Suprapubic skin (tissue), 3 donors: Measurements from ENCODE around the gene PRMT5.

Experiments
- POLR2AphosphoS5 ChIP-seq, 3 donors: sonication (generic); formaldehyde crosslinking; IDR thresholded peaks; one replicate each; pipeline ENCODE4 v1.6.1; 2017; ENCODE audit warnings: antibody characterized with exemption in 3 of 3
- TF ChIP-seq, protein P1 (sequence below), 2 donors: fragments of 200-600 bp in 1 of 2; fragments of 450-650 bp in 1 of 2; sonication (generic) in 1 of 2; IDR thresholded peaks; one replicate each; pipeline ENCODE4 v1.5.1; 2016 to 2019; ENCODE audit warnings: antibody characterized with exemption in 2 of 2, mild to moderate bottlenecking in 1 of 2, moderate library complexity in 1 of 2

DNA sequence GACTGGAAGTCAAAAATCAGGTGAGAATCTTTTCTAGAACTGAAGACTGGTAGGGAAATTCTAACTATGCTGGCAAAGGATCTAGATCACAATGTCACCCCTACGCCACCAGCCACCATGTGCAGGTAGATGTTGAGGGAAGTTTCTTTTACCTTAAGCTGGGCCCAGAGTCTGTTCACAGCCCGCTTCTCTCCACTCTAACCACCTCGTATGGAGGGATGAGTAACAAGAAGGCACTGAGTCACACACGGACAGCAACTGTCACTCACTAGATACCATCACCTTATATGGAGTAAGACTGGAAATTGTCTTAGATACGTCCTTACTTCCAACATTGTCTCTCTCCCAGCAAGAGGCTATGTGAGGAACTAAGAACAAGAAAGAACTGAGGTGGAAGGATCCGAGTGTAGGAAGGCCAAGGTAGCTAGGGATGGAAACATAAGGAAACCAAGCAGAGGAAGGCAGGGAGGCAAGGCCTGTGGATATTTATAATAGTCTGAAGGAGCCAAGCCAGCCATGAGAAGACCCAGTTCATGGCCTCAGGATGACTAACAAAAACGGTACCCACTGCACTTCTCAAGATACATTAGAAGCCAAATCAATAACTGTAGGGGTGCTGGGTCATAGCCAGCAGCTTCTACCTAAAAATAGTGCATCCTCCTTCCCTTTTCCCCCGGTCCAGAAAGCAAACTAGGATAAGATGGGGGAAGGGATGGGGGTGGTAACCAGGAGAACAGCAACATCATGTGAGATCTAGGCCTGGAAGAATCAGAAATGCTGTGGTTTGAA lies 30.7 kb downstream of the PRMT5 start:
- TF ChIP-seq POLR2AphosphoS5 (IDR thresholded peaks at IDR 0.05): no peak
- TF ChIP-seq, protein P1, sequence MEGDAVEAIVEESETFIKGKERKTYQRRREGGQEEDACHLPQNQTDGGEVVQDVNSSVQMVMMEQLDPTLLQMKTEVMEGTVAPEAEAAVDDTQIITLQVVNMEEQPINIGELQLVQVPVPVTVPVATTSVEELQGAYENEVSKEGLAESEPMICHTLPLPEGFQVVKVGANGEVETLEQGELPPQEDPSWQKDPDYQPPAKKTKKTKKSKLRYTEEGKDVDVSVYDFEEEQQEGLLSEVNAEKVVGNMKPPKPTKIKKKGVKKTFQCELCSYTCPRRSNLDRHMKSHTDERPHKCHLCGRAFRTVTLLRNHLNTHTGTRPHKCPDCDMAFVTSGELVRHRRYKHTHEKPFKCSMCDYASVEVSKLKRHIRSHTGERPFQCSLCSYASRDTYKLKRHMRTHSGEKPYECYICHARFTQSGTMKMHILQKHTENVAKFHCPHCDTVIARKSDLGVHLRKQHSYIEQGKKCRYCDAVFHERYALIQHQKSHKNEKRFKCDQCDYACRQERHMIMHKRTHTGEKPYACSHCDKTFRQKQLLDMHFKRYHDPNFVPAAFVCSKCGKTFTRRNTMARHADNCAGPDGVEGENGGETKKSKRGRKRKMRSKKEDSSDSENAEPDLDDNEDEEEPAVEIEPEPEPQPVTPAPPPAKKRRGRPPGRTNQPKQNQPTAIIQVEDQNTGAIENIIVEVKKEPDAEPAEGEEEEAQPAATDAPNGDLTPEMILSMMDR (IDR thresholded peaks at IDR 0.05): no peak
